Measurements from ENCODE around the gene CMIP. TPM values are rescaled to one million over a fixed set of nuclear protein-coding genes. Genes with fewer than 3 reads are reported as not detected.

The CMIP gene
- total RNA-seq, 2 donors from 2014 or later, result 30.1 to 95.1 TPM

GRCh38 chr16:81752876-81753227 is 308.2 kb downstream of the CMIP start:
- Histone ChIP-seq H3K9me3 (no peaks in the 10 kb centered on the region), H3K36me3 (no peaks in the 10 kb centered on the region), H3K4me1 (replicated peaks) (no peaks in the 10 kb centered on the region), H3K27me3 (replicated peaks; ENCODE audit: insufficient read depth) (no peaks in the 10 kb centered on the region), H3K27ac (no peak overlapping the region), H3K4me3 (no peak overlapping the region)
- WGBS, result 97% methylated on average over 7 of the region's 7 CpGs
- intact Hi-C loops (cut with DNase I), result no loop called here
- no peak for DNase-seq (ENCODE audit: low spot score)
- TF ChIP-seq POLR2AphosphoS5 (IDR thresholded peaks at IDR 0.05), result no peak
- TF ChIP-seq, protein P1, sequence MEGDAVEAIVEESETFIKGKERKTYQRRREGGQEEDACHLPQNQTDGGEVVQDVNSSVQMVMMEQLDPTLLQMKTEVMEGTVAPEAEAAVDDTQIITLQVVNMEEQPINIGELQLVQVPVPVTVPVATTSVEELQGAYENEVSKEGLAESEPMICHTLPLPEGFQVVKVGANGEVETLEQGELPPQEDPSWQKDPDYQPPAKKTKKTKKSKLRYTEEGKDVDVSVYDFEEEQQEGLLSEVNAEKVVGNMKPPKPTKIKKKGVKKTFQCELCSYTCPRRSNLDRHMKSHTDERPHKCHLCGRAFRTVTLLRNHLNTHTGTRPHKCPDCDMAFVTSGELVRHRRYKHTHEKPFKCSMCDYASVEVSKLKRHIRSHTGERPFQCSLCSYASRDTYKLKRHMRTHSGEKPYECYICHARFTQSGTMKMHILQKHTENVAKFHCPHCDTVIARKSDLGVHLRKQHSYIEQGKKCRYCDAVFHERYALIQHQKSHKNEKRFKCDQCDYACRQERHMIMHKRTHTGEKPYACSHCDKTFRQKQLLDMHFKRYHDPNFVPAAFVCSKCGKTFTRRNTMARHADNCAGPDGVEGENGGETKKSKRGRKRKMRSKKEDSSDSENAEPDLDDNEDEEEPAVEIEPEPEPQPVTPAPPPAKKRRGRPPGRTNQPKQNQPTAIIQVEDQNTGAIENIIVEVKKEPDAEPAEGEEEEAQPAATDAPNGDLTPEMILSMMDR (IDR thresholded peaks at IDR 0.05), result no peak
- no peak for TF ChIP-seq POLR2A (IDR thresholded peaks at IDR 0.05)

GRCh38 chr16:81754858-81755257 is 310.2 kb downstream of the CMIP start:
- no peaks in the 10 kb centered on the region for H3K36me3 ChIP-seq
- DNase-seq (ENCODE audit: low spot score), result no peak
- no peak overlapping the region for H3K27ac ChIP-seq
- WGBS, result 100% methylated on average over 1 of the region's 1 CpG
- no peaks in the 10 kb centered on the region for H3K4me1 ChIP-seq (replicated peaks)
- TF ChIP-seq, protein P1 (IDR thresholded peaks at IDR 0.05), result no peak
- TF ChIP-seq POLR2A (IDR thresholded peaks at IDR 0.05) (no peak), POLR2AphosphoS5 (IDR thresholded peaks at IDR 0.05) (no peak)
- no peaks in the 10 kb centered on the region for H3K27me3 ChIP-seq (replicated peaks; ENCODE audit: insufficient read depth)
- intact Hi-C loops (cut with DNase I), result no loop called here
- no peak overlapping the region for H3K4me3 ChIP-seq
- no peaks in the 10 kb centered on the region for H3K9me3 ChIP-seq

- H3K36me3 ChIP-seq, result no peaks in the 10 kb centered on the region
- no peak overlapping the region for H3K27ac ChIP-seq
- no peak for DNase-seq (ENCODE audit: low spot score)
- no peak for TF ChIP-seq POLR2A (IDR thresholded peaks at IDR 0.05)
- no peak overlapping the region for H3K4me3 ChIP-seq
- no peaks in the 10 kb centered on the region for H3K9me3 ChIP-seq
- intact Hi-C loops (cut with DNase I), result no loop called here
- no peaks in the 10 kb centered on the region for H3K27me3 ChIP-seq (replicated peaks; ENCODE audit: insufficient read depth)
- no peaks in the 10 kb centered on the region for H3K4me1 ChIP-seq (replicated peaks)
- 55% methylated on average over 13 of the region's 13 CpGs for WGBS
Measured at GRCh38 chr16:81755915-81756614, 311.5 kb downstream of the CMIP start.

DNA sequence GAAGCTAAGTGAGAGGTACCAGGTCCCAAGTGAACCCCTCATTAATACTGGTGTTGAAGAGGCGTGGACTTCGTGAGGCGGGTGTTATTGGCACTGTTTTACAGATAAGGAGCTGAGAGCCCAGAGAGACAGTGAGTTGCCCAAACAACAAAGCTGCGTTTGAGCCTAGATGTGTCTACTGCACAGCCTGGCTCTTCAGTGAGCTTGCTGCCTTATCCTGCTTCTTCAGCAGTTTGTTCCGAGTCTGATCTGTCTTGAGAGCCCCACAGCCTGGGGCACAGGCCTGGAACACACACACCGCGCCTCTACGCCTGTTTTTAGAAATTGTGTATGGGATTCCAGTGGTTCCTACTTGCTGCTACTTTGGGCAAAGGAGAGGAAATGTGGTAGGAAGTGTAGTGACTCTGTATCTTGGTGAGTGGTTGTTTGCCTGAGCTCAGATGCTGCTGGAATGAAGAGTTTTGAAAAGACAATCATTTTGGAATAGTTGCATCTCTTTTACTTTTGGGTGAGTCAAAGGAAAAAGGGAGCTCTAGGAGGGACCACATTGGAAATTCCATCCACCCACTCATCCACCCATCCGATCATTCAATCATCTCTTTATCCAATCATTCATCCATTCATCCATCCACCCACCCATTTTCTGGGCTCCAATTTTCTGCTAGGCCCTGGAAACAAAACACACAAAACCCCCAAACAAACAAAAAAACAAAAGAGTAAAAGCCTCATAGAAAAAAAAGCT is 312.2 kb downstream of the CMIP start:
- WGBS, result 75% methylated on average over 9 of the region's 9 CpGs
- H3K27ac ChIP-seq, result no peak overlapping the region
- no peak for DNase-seq (ENCODE audit: low spot score)
- H3K36me3 ChIP-seq, result no peaks in the 10 kb centered on the region
- TF ChIP-seq POLR2A (IDR thresholded peaks at IDR 0.05), result no peak
- TF ChIP-seq, protein P1 (IDR thresholded peaks at IDR 0.05), result no peak
- TF ChIP-seq POLR2AphosphoS5 (IDR thresholded peaks at IDR 0.05), result no peak
- no peaks in the 10 kb centered on the region for H3K9me3 ChIP-seq
- no peaks in the 10 kb centered on the region for H3K27me3 ChIP-seq (replicated peaks; ENCODE audit: insufficient read depth)
- intact Hi-C loops (cut with DNase I), result no loop called here
- no peaks in the 10 kb centered on the region for H3K4me1 ChIP-seq (replicated peaks)
- no peak overlapping the region for H3K4me3 ChIP-seq

DNA sequence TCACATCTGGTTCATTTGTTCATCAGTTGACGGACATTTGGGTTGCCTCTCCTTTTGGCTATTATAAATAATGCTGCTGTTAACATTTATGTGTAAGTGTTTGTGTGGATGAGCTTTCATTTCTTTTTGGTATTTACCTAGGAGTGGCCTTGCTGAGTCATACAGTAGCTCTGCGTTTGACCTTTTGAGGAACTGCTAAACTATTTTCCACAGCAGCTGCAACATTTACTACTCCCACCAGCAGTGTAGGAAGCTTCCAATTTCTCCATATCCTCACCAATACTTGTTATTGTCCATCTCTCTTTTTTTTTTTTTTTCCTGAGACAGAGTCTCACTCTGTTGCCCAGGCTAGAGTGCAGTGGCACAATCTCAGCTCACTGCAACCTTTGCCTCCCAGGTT is 313.8 kb downstream of the CMIP start:
- H3K36me3 ChIP-seq, result no peaks in the 10 kb centered on the region
- DNase-seq (ENCODE audit: low spot score), result no peak
- H3K9me3 ChIP-seq, result no peaks in the 10 kb centered on the region
- H3K27ac ChIP-seq, result no peak overlapping the region
- H3K27me3 ChIP-seq (replicated peaks; ENCODE audit: insufficient read depth), result no peaks in the 10 kb centered on the region
- 27% methylated on average over 2 of the region's 2 CpGs for WGBS
- no peak overlapping the region for H3K4me3 ChIP-seq
- no peak for TF ChIP-seq POLR2AphosphoS5 (IDR thresholded peaks at IDR 0.05)
- TF ChIP-seq, protein P1 (IDR thresholded peaks at IDR 0.05), result no peak
- TF ChIP-seq POLR2A (IDR thresholded peaks at IDR 0.05), result no peak
- H3K4me1 ChIP-seq (replicated peaks), result no peaks in the 10 kb centered on the region
- intact Hi-C loops (cut with DNase I), result no loop called here

Small RNAs within 50 kb of the gene (microRNA-seq; reads per million reads assigned to microRNA genes)
- gene MIR6504 (not detected), gene MIR7854 (0.34 reads per million)

Small RNAs within 50 kb of the gene (small RNA-seq; reads per million reads assigned to genes)
- 0 to 0.09 reads per million in 2 donors for gene MIR6504
- 0 reads per million in 2 donors for gene MIR7854

Other genes starting within 250 kb of the CMIP start
- gene BCO1, start 206.1 kb upstream of the CMIP start, total RNA-seq, result 1 to 10 TPM in 1 of 2 donors, under 1 TPM in 1; 0.18 to 2.2 TPM
- gene GAN, start 129.8 kb upstream of the CMIP start, total RNA-seq, result 10 to 100 TPM in 1 of 2 donors, 1 to 10 TPM in 1; 8.2 to 10.1 TPM

Measured in prostate gland (tissue), 2 donors.